Caco-2 (cell line): ENCODE data around the gene ANKRD7. TPM values are rescaled to one million over a fixed set of nuclear protein-coding genes. Genes with fewer than 3 reads are reported as not detected.

Source experiments
- BruUV-seq: library from RNA; stranded (reverse); fragments of 400-500 nt; replicated peaks from 2 replicates; lab custom pipeline; 2021; lab: Mats Ljungman, UMichigan
- CTCF ChIA-PET: fragments of 300-600 bp; sonication (Branson Sonifier 250); formaldehyde crosslinking; loops from one replicate; lab custom pipeline; 2022; ENCODE audit warnings: antibody characterized with exemption; lab: Charles Lee
- POLR2A ChIA-PET: fragments of 300-600 bp; sonication (Branson Sonifier 250); formaldehyde crosslinking; loops from one replicate; lab custom pipeline; 2022; ENCODE audit warnings: antibody characterized with exemption; lab: Charles Lee
- DNase-seq, 2 experiments: peaks; one replicate each; pipeline versions ENCODE4 v3.0.0 to v3.0.0-alpha.2; 2020 to 2022
- H3K27me3 ChIP-seq: replicated peaks from 2 replicates; pipeline ENCODE4 v1.6.0; 2011; ENCODE audit warnings: low read length; ENCODE audit not compliant: control insufficient read depth, insufficient read depth
- H3K36me3 ChIP-seq: 2 replicates; pipeline ENCODE4 v1.5.1; 2011; ENCODE audit warnings: low read length; ENCODE audit not compliant: control insufficient read depth, insufficient read depth
- H3K4me1 ChIP-seq: fragments of 250-450 bp; sonication (Bioruptor Pico); 2 replicates; pipeline ENCODE4 v1.5.1; 2020; ENCODE audit warnings: mild to moderate bottlenecking
- H3K4me3 ChIP-seq: 2 replicates; pipeline ENCODE4 v1.5.1; 2011; ENCODE audit warnings: low read depth, mild to moderate bottlenecking, control low read depth, low read length
- H3K9me3 ChIP-seq: fragments of 250-450 bp; sonication (Bioruptor Pico); 2 replicates; pipeline ENCODE4 v1.5.1; 2020; ENCODE audit warnings: mild to moderate bottlenecking, moderate library complexity
- H3K27ac Mint-ChIP-seq: one replicate; pipeline ENCODE4 v1.8.0; 2022; ENCODE audit warnings: mixed read lengths; ENCODE audit not compliant: unreplicated experiment
- H3K27me3 Mint-ChIP-seq: one replicate; pipeline ENCODE4 v1.8.0; 2022; ENCODE audit warnings: mixed read lengths; ENCODE audit not compliant: insufficient read depth, unreplicated experiment
- H3K36me3 Mint-ChIP-seq: one replicate; pipeline ENCODE4 v1.8.0; 2022; ENCODE audit warnings: mild to moderate bottlenecking, mixed read lengths; ENCODE audit not compliant: insufficient read depth, unreplicated experiment
- H3K4me1 Mint-ChIP-seq: one replicate; pipeline ENCODE4 v1.8.0; 2022; ENCODE audit warnings: low read depth, mixed read lengths; ENCODE audit not compliant: unreplicated experiment
- H3K4me3 Mint-ChIP-seq: one replicate; pipeline ENCODE4 v1.8.0; 2022; ENCODE audit warnings: mild to moderate bottlenecking, moderate library complexity, mixed read lengths; ENCODE audit not compliant: unreplicated experiment
- H3K9me3 Mint-ChIP-seq: one replicate; pipeline ENCODE4 v1.8.0; 2022; ENCODE audit warnings: mixed read lengths; ENCODE audit not compliant: unreplicated experiment
- CTCF ChIP-seq, 2 experiments: fragments of 200-600 bp in 1 of 2; IDR thresholded peaks; 1 replicate in 1 of 2; 2 replicates in 1 of 2; pipeline versions ENCODE4 v1.5.1 to v1.8.0; 2011 to 2022; ENCODE audit warnings: antibody characterized with exemption in 1 of 2, control low read depth in 1 of 2, inconsistent platforms in 1 of 2, low read depth in 1 of 2, low read length in 1 of 2, mild to moderate bottlenecking in 1 of 2, moderate library complexity in 1 of 2; ENCODE audit not compliant: insufficient read depth in 1 of 2, severe bottlenecking in 1 of 2, unreplicated experiment in 1 of 2
- intact Hi-C: fragments of 100-400 bp; cut with micrococcal nuclease; formaldehyde crosslinking; loops from one replicate; pipeline ENCODE4 v1.10.0; 2022; ENCODE audit not compliant: unreplicated experiment
- total RNA-seq: library from RNA; stranded (reverse); gene quantifications from 2 replicates; pipeline ENCODE4 v1.2.3, GENCODE V29; 2022

The ANKRD7 gene
- total RNA-seq, 1 experiment from 2014 or later: not detected

- no peak overlapping the region for H3K27ac Mint-ChIP-seq
- Histone ChIP-seq H3K36me3 (no peaks in the 10 kb centered on the region), H3K4me3 (no peak overlapping the region), H3K4me1 (no peaks in the 10 kb centered on the region; the same call in 1 of the 2 replicates), H3K9me3 (no peaks in the 10 kb centered on the region; the same call in 1 of the 2 replicates), H3K27me3 (no peaks in the 10 kb centered on the region)
- DNase-seq: no peak
- intact Hi-C loops: no loop called here
- no peaks in the 10 kb centered on the region for H3K4me1 Mint-ChIP-seq
- ChIA-PET POLR2A (no interaction called here), CTCF (no interaction called here)
- H3K27me3 Mint-ChIP-seq: peaks cover 4% of the 10 kb centered on the region
- BruUV-seq: no TSS peak
- no peaks in the 10 kb centered on the region for H3K36me3 Mint-ChIP-seq
- no peak overlapping the region for H3K4me3 Mint-ChIP-seq
- H3K9me3 Mint-ChIP-seq: peaks cover 11% of the 10 kb centered on the region
- no peak for TF ChIP-seq CTCF (IDR thresholded peaks at IDR 0.05; ENCODE audit: insufficient read depth in 1 of 2, low read depth in 1 of 2, low read length in 1 of 2, severe bottlenecking in 1 of 2, unreplicated experiment in 1 of 2)
Measured at GRCh38 chr7:118288098-118288497, 63.6 kb downstream of the ANKRD7 start.

GRCh38 chr7:118289476-118289875, 65.0 kb downstream of the ANKRD7 start:
- Histone ChIP-seq H3K4me1 (no peaks in the 10 kb centered on the region; the same call in 1 of the 2 replicates), H3K4me3 (no peak overlapping the region), H3K27me3 (no peaks in the 10 kb centered on the region), H3K36me3 (no peaks in the 10 kb centered on the region), H3K9me3 (no peaks in the 10 kb centered on the region; the same call in 1 of the 2 replicates)
- no peaks in the 10 kb centered on the region for H3K4me1 Mint-ChIP-seq
- CTCF ChIA-PET: no interaction called here
- BruUV-seq: no TSS peak
- no peak for TF ChIP-seq CTCF (IDR thresholded peaks at IDR 0.05; ENCODE audit: insufficient read depth in 1 of 2, low read depth in 1 of 2, low read length in 1 of 2, severe bottlenecking in 1 of 2, unreplicated experiment in 1 of 2)
- peaks cover 11% of the 10 kb centered on the region for H3K9me3 Mint-ChIP-seq
- H3K27ac Mint-ChIP-seq: no peak overlapping the region
- POLR2A ChIA-PET: no interaction called here
- H3K4me3 Mint-ChIP-seq: no peak overlapping the region
- intact Hi-C loops: no loop called here
- H3K27me3 Mint-ChIP-seq: peaks cover 4% of the 10 kb centered on the region
- H3K36me3 Mint-ChIP-seq: no peaks in the 10 kb centered on the region
- no peak for DNase-seq

Other genes starting within 250 kb of the ANKRD7 start
- 47.4 and 50.4 TPM in 2 replicates for gene LSM8, start 40.5 kb upstream of the ANKRD7 start, total RNA-seq